ENCODE results near the gene LTK. TPM values are rescaled to one million over a fixed set of nuclear protein-coding genes. Genes with fewer than 3 reads are reported as not detected.

LTK gene
- total RNA-seq, 1 donor from 2014 or later, result 0.55 TPM

GRCh38 chr15:41483115-41483514 is 30.5 kb downstream of the LTK start:
- no peak for TF ChIP-seq CTCF (IDR thresholded peaks at IDR 0.05; ENCODE audit: unreplicated experiment)
- Mint-ChIP-seq H3K27ac (no peak overlapping the region), H3K4me1 (ENCODE audit: low read depth) (no peaks in the 10 kb centered on the region), H3K27me3 (no peaks in the 10 kb centered on the region), H3K36me3 (ENCODE audit: insufficient read depth) (peaks cover 32% of the 10 kb centered on the region), H3K4me3 (ENCODE audit: low read depth) (no peak overlapping the region), H3K9me3 (ENCODE audit: low read depth) (no peaks in the 10 kb centered on the region)
- no peak for DNase-seq (ENCODE audit: low spot score, unreplicated experiment)

- H3K4me1 Mint-ChIP-seq (ENCODE audit: low read depth), result no peaks in the 10 kb centered on the region
Measured at GRCh38 chr15:41482110-41482877, 31.3 kb downstream of the LTK start.

GRCh38 chr15:41480396-41481140 is 33.1 kb downstream of the LTK start:
- Mint-ChIP-seq H3K4me3 (ENCODE audit: low read depth) (no peak overlapping the region), H3K4me1 (ENCODE audit: low read depth) (no peaks in the 10 kb centered on the region), H3K27me3 (no peaks in the 10 kb centered on the region), H3K27ac (no peak overlapping the region), H3K36me3 (ENCODE audit: insufficient read depth) (peaks cover 38% of the 10 kb centered on the region), H3K9me3 (ENCODE audit: low read depth) (no peaks in the 10 kb centered on the region)
- DNase-seq (ENCODE audit: low spot score, unreplicated experiment), result no peak
- TF ChIP-seq CTCF (IDR thresholded peaks at IDR 0.05; ENCODE audit: unreplicated experiment), result no peak

More at GRCh38 chr15:41482110-41482877, 31.3 kb downstream of the LTK start:
- Mint-ChIP-seq H3K27me3 (no peaks in the 10 kb centered on the region), H3K4me3 (ENCODE audit: low read depth) (no peak overlapping the region), H3K36me3 (ENCODE audit: insufficient read depth) (peaks cover 33% of the 10 kb centered on the region), H3K9me3 (ENCODE audit: low read depth) (no peaks in the 10 kb centered on the region), H3K27ac (no peak overlapping the region)
- no peak for TF ChIP-seq CTCF (IDR thresholded peaks at IDR 0.05; ENCODE audit: unreplicated experiment)
- no peak for DNase-seq (ENCODE audit: low spot score, unreplicated experiment)

- no peaks in the 10 kb centered on the region for H3K4me1 Mint-ChIP-seq (ENCODE audit: low read depth)
- TF ChIP-seq CTCF (IDR thresholded peaks at IDR 0.05; ENCODE audit: unreplicated experiment), result no peak
- H3K36me3 Mint-ChIP-seq (ENCODE audit: insufficient read depth), result peaks cover 22% of the 10 kb centered on the region
- H3K27me3 Mint-ChIP-seq, result no peaks in the 10 kb centered on the region
- H3K4me3 Mint-ChIP-seq (ENCODE audit: low read depth), result no peak overlapping the region
- H3K27ac Mint-ChIP-seq, result no peak overlapping the region
- no peak for DNase-seq (ENCODE audit: low spot score, unreplicated experiment)
- no peaks in the 10 kb centered on the region for H3K9me3 Mint-ChIP-seq (ENCODE audit: low read depth)
Measured at GRCh38 chr15:41476416-41477048, 37.1 kb downstream of the LTK start.

- no peak for DNase-seq (ENCODE audit: low spot score, unreplicated experiment)
- Mint-ChIP-seq H3K36me3 (ENCODE audit: insufficient read depth) (peaks cover 15% of the 10 kb centered on the region), H3K27me3 (no peaks in the 10 kb centered on the region), H3K4me3 (ENCODE audit: low read depth) (no peak overlapping the region), H3K27ac (no peak overlapping the region), H3K4me1 (ENCODE audit: low read depth) (no peaks in the 10 kb centered on the region), H3K9me3 (ENCODE audit: low read depth) (no peaks in the 10 kb centered on the region)
- TF ChIP-seq CTCF (IDR thresholded peaks at IDR 0.05; ENCODE audit: unreplicated experiment), result no peak
Measured at GRCh38 chr15:41474941-41475340, 38.7 kb downstream of the LTK start.

All from progenitor cell of endocrine pancreas (in vitro differentiated cells).